HCT116 (cell line): Measurements from ENCODE around the gene ELP6. TPM values are rescaled to one million over a fixed set of nuclear protein-coding genes. Genes with fewer than 3 reads are reported as not detected.

Experiments
- ATAC-seq: fragments of 200-7000 bp; cut with Tn5 transposase; 2 replicates; pipeline ENCODE4 v1.9.1; 2020; ENCODE audit warnings: mild to moderate bottlenecking, moderate library complexity
- BruUV-seq: library from RNA; stranded (reverse); fragments of 400-500 nt; replicated peaks from 2 replicates; lab custom pipeline; 2021; lab: Mats Ljungman, UMichigan
- CTCF ChIA-PET: fragments of 300-600 bp; sonication (Branson Sonifier 250); formaldehyde crosslinking; loops from one replicate; lab custom pipeline; 2021; ENCODE audit warnings: antibody characterized with exemption; lab: Charles Lee
- POLR2A ChIA-PET: fragments of 300-600, 350-600 bp; sonication (Branson Sonifier 250); formaldehyde crosslinking; loops from one replicate; lab custom pipeline; 2021; ENCODE audit warnings: antibody characterized with exemption; lab: Charles Lee
- RAD21 ChIA-PET, 2 experiments: fragments of 300-600 bp; sonication (Branson Sonifier 250); formaldehyde crosslinking; loops; one replicate each; lab custom pipeline; 2023; ENCODE audit warnings: low total read pairs in 2 of 2; ENCODE audit not compliant: uncharacterized antibody in 2 of 2, unreplicated experiment in 2 of 2, low non-redundant PET in 1 of 2; lab: Charles Lee
- DNase-seq: peaks from one replicate; pipeline ENCODE4 v3.0.0-alpha.2; 2010; ENCODE audit warnings: low read depth, low spot score
- H2AFZ ChIP-seq: fragments of 200-600 bp; shearing (Covaris generic), sonication (generic); 2 replicates; pipeline ENCODE4 v1.6.1; 2017; ENCODE audit warnings: low read depth, mixed run types, mixed read lengths, antibody characterized with exemption, low read length; ENCODE audit not compliant: poor library complexity, severe bottlenecking
- H3K27ac ChIP-seq: 2 replicates; pipeline ENCODE4 v1.5.1; 2012; ENCODE audit warnings: low read depth, low read length
- H3K27me3 ChIP-seq: fragments of 200-600 bp; sonication (generic); 2 replicates; pipeline ENCODE4 v1.6.1; 2016; ENCODE audit warnings: mixed run types, low read length, mixed read lengths; ENCODE audit not compliant: insufficient read depth
- H3K36me3 ChIP-seq, 2 experiments: fragments of 200-500 bp in 1 of 2; fragments of 200-600 bp in 1 of 2; sonication (Bioruptor generic) in 1 of 2; sonication (generic) in 1 of 2; 2 replicates each; pipeline versions ENCODE4 v1.5.1 to v1.6.1; 2014 to 2016; ENCODE audit warnings: low read length in 2 of 2, inconsistent platforms in 1 of 2, mixed read lengths in 1 of 2, mixed run types in 1 of 2; ENCODE audit not compliant: insufficient read depth in 2 of 2, control insufficient read depth in 1 of 2
- H3K4me1 ChIP-seq, 2 experiments: fragments of 200-600 bp in 1 of 2; sonication (generic) in 1 of 2; 2 replicates each; pipeline versions ENCODE4 v1.5.1 to v1.6.1; 2012 to 2017; ENCODE audit warnings: low read length in 2 of 2, inconsistent platforms in 1 of 2, mild to moderate bottlenecking in 1 of 2, mixed read lengths in 1 of 2, mixed run types in 1 of 2, moderate library complexity in 1 of 2; ENCODE audit not compliant: insufficient read depth in 2 of 2, control insufficient read depth in 1 of 2
- H3K4me2 ChIP-seq: fragments of 200-600 bp; sonication (generic); 2 replicates; pipeline ENCODE4 v1.6.1; 2017; ENCODE audit warnings: mixed run types, low read length, mixed read lengths
- H3K4me3 ChIP-seq, 2 experiments: fragments of 200-600 bp in 1 of 2; sonication (generic) in 1 of 2; replicated peaks in 1 of 2; 2 replicates each; pipeline ENCODE4 v1.5.1; 2011 to 2016; ENCODE audit warnings: low read length in 2 of 2, control low read depth in 1 of 2, low read depth in 1 of 2, mild to moderate bottlenecking in 1 of 2, mixed read lengths in 1 of 2, mixed run types in 1 of 2
- H3K79me2 ChIP-seq: fragments of 200-600 bp; sonication (generic); 2 replicates; pipeline ENCODE4 v1.6.1; 2017; ENCODE audit warnings: mild to moderate bottlenecking, mixed run types, low read length, moderate library complexity, mixed read lengths; ENCODE audit not compliant: insufficient read depth
- H3K9ac ChIP-seq: fragments of 200-600 bp; sonication (generic); 2 replicates; pipeline ENCODE4 v1.6.1; 2016; ENCODE audit warnings: low read length, mixed read lengths
- H3K9me2 ChIP-seq: fragments of 200-600 bp; sonication (generic), shearing (Covaris generic); 2 replicates; pipeline ENCODE4 v1.6.1; 2017; ENCODE audit warnings: mixed run types, mild to moderate bottlenecking, moderate library complexity; ENCODE audit not compliant: insufficient read depth
- H3K9me3 ChIP-seq, 2 experiments: fragments of 200-500 bp in 1 of 2; fragments of 200-600 bp in 1 of 2; sonication (Bioruptor generic) in 1 of 2; sonication (generic) in 1 of 2; 2 replicates each; pipeline ENCODE4 v1.6.1; 2014 to 2017; ENCODE audit warnings: low read length in 2 of 2, mixed read lengths in 2 of 2, inconsistent platforms in 1 of 2, low read depth in 1 of 2, mild to moderate bottlenecking in 1 of 2, mixed run types in 1 of 2, moderate library complexity in 1 of 2; ENCODE audit not compliant: control insufficient read depth in 1 of 2, insufficient read depth in 1 of 2
- H4K20me1 ChIP-seq: fragments of 200-600 bp; sonication (generic), shearing (Covaris generic); 2 replicates; pipeline ENCODE4 v1.6.1; 2017; ENCODE audit warnings: mixed run types, mild to moderate bottlenecking, moderate library complexity; ENCODE audit not compliant: insufficient read depth
- CBX3 ChIP-seq: IDR thresholded peaks from 2 replicates; pipeline ENCODE4 v1.6.1; 2012; ENCODE audit warnings: low read depth
- CTCF ChIP-seq, 3 experiments: fragments of 200-600 bp in 1 of 3; sonication (generic) in 1 of 3; IDR thresholded peaks in 2 of 3; conservative IDR thresholded peaks in 1 of 3; 2 replicates each; pipeline ENCODE4 v1.5.1; 2012 to 2017; ENCODE audit warnings: low read depth in 2 of 3, low read length in 2 of 3, antibody characterized with exemption in 1 of 3, borderline replicate concordance in 1 of 3, control low read depth in 1 of 3, mild to moderate bottlenecking in 1 of 3, mixed read lengths in 1 of 3, mixed run types in 1 of 3, moderate library complexity in 1 of 3; ENCODE audit not compliant: insufficient read depth in 1 of 3
- ELF1 ChIP-seq: IDR thresholded peaks from 2 replicates; pipeline ENCODE4 v1.6.1; 2012; ENCODE audit warnings: low read depth, borderline replicate concordance
- EZH2 ChIP-seq: fragments of 200-600 bp; sonication (generic); IDR thresholded peaks from 2 replicates; pipeline ENCODE4 v1.6.1; 2017; ENCODE audit warnings: antibody characterized with exemption, mixed run types
- FOSL1 ChIP-seq: IDR thresholded peaks from 2 replicates; pipeline ENCODE4 v1.6.1; 2012; ENCODE audit warnings: low read depth
- JUND ChIP-seq: IDR thresholded peaks from 2 replicates; pipeline ENCODE4 v1.6.1; 2012
- RAD21 ChIP-seq: IDR thresholded peaks from 2 replicates; pipeline ENCODE4 v1.6.1; 2012; ENCODE audit warnings: low read depth, mild to moderate bottlenecking
- TCF7L2 ChIP-seq: IDR thresholded peaks from 2 replicates; pipeline ENCODE4 v1.7.0; 2011; ENCODE audit warnings: borderline replicate concordance, inconsistent platforms; ENCODE audit not compliant: insufficient read depth, insufficient read length; ENCODE audit errors: extremely low read depth
- intact Hi-C: fragments of 100-400 bp; cut with micrococcal nuclease; formaldehyde crosslinking; loops from 2 replicates; pipeline ENCODE4 v1.10.0; 2022
- total RNA-seq: library from RNA; stranded (reverse); gene quantifications from one replicate; pipeline ENCODE4 v1.2.1, GENCODE V29; 2021; ENCODE audit not compliant: unreplicated experiment

ELP6 gene
- total RNA-seq, 1 experiment from 2014 or later, result 38.8 TPM

DNA sequence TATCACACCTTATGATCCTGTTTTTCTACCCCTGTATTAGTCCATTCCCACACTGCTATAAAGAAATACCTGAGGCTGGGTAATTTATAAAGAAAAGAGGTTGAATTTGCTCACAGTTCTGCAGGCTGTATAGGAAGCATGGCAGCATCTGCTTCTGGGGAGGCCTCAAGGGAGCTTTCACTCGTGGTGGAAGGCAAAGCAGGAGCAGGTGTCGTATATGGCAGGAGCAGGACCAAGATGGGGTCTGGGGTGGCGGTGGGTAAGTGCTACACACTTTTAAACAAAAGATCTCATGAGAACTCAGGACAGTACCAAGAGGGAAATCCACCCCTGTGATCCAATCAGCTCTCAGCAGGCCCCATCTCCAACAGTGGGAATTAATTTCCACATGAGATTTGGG is 22.3 kb downstream of the ELP6 start (continued):
- TF ChIP-seq FOSL1 (no peak), TCF7L2 (no peak), CTCF (IDR thresholded peaks at IDR 0.05 in 2 of 3, conservative IDR thresholded peaks at IDR 0.05 in 1 of 3; ENCODE audit: borderline replicate concordance in 1 of 3, insufficient read depth in 1 of 3, low read depth in 2 of 3, low read length in 2 of 3) (no peak)
- TF ChIP-seq, all 23 proteins: peak for 0

GRCh38 chr3:47487265-47487664 is 26.2 kb downstream of the ELP6 start:
- no peaks in the 10 kb centered on the region for H3K9me2 ChIP-seq
- TF ChIP-seq RAD21, result no peak
- TF ChIP-seq EZH2, result no peak
- TF ChIP-seq TCF7L2, result no peak
- TF ChIP-seq ELF1, result no peak
- no peak for TF ChIP-seq CBX3
- TF ChIP-seq JUND, result no peak
- TF ChIP-seq, all 23 proteins: peak for 0
- H3K4me1 ChIP-seq, result no peaks in the 10 kb centered on the region
- DNase-seq (no peak), ATAC-seq (no peak)
- H3K27me3 ChIP-seq, result no peaks in the 10 kb centered on the region
- no TSS peak for BruUV-seq
- no peaks in the 10 kb centered on the region for H3K9me3 ChIP-seq
- H3K36me3 ChIP-seq, result no peaks in the 10 kb centered on the region
- H4K20me1 ChIP-seq, result no peaks in the 10 kb centered on the region
- H3K79me2 ChIP-seq, result no peaks in the 10 kb centered on the region
- no peak overlapping the region for H3K4me2 ChIP-seq
- intact Hi-C loops, result no loop called here
- ChIA-PET POLR2A (no interaction called here), RAD21 (no interaction called here), CTCF (interaction anchor here (1.3 kb wide), 1 partner anchor 11 kb away, joined by 3 read pairs; the partner anchor contains the start of gene SCAP)
- H3K4me3 ChIP-seq, result no peak overlapping the region
- no peak overlapping the region for H3K27ac ChIP-seq
- H2AFZ ChIP-seq, result no peak overlapping the region
- H3K9ac ChIP-seq, result no peak overlapping the region
